H1 (cell line): ENCODE data around the gene FAM53C. TPM values are rescaled to one million over a fixed set of nuclear protein-coding genes. Genes with fewer than 3 reads are reported as not detected.

ENCODE experiments used
- BACH1 ChIP-seq: IDR thresholded peaks from 2 replicates; pipeline ENCODE4 v1.6.1; 2012; ENCODE audit warnings: low read length, improper control_type of control experiment
- CBX8 ChIP-seq: fragments of 300-800, 300-1000 bp; sonication (generic); IDR thresholded peaks from 2 replicates; pipeline ENCODE4 v1.7.1; 2016; ENCODE audit warnings: low read depth, low read length, borderline replicate concordance
- CEBPB ChIP-seq: IDR thresholded peaks from 2 replicates; pipeline ENCODE4 v1.6.1; 2012; ENCODE audit warnings: low read depth, low read length
- CHD1 ChIP-seq: IDR thresholded peaks from 2 replicates; pipeline ENCODE4 v1.6.1; 2012; ENCODE audit warnings: low read depth, low read length, improper control_type of control experiment
- CHD2 ChIP-seq: IDR thresholded peaks from 2 replicates; pipeline ENCODE4 v1.6.1; 2012; ENCODE audit warnings: low read length, improper control_type of control experiment
- CREB1 ChIP-seq: IDR thresholded peaks from 2 replicates; pipeline ENCODE4 v1.6.1; 2012; ENCODE audit warnings: inconsistent platforms
- CTBP2 ChIP-seq: IDR thresholded peaks from 2 replicates; pipeline ENCODE4 v1.7.0; 2011; ENCODE audit warnings: borderline replicate concordance, mild to moderate bottlenecking, moderate library complexity, mixed read lengths, low read length; ENCODE audit not compliant: insufficient read depth, insufficient read length
- EZH2 ChIP-seq: fragments of 200-600 bp; sonication (generic); IDR thresholded peaks from 2 replicates; pipeline ENCODE4 v1.7.1; 2012; ENCODE audit warnings: low read depth, mild to moderate bottlenecking, moderate library complexity, low read length, inconsistent platforms; ENCODE audit not compliant: severe bottlenecking
- GABPA ChIP-seq: IDR thresholded peaks from 2 replicates; pipeline ENCODE4 v1.6.1; 2011; ENCODE audit warnings: mild to moderate bottlenecking, low read length, moderate library complexity, borderline replicate concordance; ENCODE audit not compliant: insufficient read depth
- JUND ChIP-seq: IDR thresholded peaks from 2 replicates; pipeline ENCODE4 v1.6.1; 2011; ENCODE audit warnings: mild to moderate bottlenecking, improper control_type of control experiment, low read length
- MAFK ChIP-seq: IDR thresholded peaks from 2 replicates; pipeline ENCODE4 v1.6.1; 2012; ENCODE audit warnings: low read depth, mild to moderate bottlenecking, improper control_type of control experiment, low read length
- NANOG ChIP-seq: IDR thresholded peaks from 2 replicates; pipeline ENCODE4 v1.6.1; 2011; ENCODE audit warnings: low read length, low read depth, mild to moderate bottlenecking, inconsistent platforms; ENCODE audit not compliant: insufficient read depth, poor library complexity, severe bottlenecking
- NRF1 ChIP-seq: IDR thresholded peaks from 2 replicates; pipeline ENCODE4 v1.6.1; 2011; ENCODE audit warnings: mild to moderate bottlenecking, low read depth, low read length, improper control_type of control experiment
- RXRA ChIP-seq: IDR thresholded peaks from 2 replicates; pipeline ENCODE4 v1.6.1; 2011; ENCODE audit warnings: low read depth, mild to moderate bottlenecking, low read length, moderate library complexity; ENCODE audit not compliant: insufficient read depth
- SIX5 ChIP-seq: IDR thresholded peaks from 2 replicates; pipeline ENCODE4 v1.6.1; 2011; ENCODE audit warnings: mild to moderate bottlenecking, low read depth, low read length
- SP2 ChIP-seq: IDR thresholded peaks from 2 replicates; pipeline ENCODE4 v1.6.1; 2012; ENCODE audit warnings: mild to moderate bottlenecking, low read length, inconsistent platforms
- SRF ChIP-seq: IDR thresholded peaks from 2 replicates; pipeline ENCODE4 v1.6.1; 2011; ENCODE audit warnings: mild to moderate bottlenecking, low read depth, low read length, moderate library complexity
- TAF7 ChIP-seq: optimal IDR thresholded peaks from 2 replicates; pipeline ENCODE3; 2011; ENCODE audit warnings: low read depth, mild to moderate bottlenecking, inconsistent platforms, low read length, moderate library complexity, borderline replicate concordance
- TCF12 ChIP-seq: IDR thresholded peaks from 2 replicates; pipeline ENCODE4 v1.6.1; 2011; ENCODE audit warnings: low read depth, mild to moderate bottlenecking, low read length
- YY1 ChIP-seq: IDR thresholded peaks from 2 replicates; pipeline ENCODE4 v1.6.1; 2011; ENCODE audit warnings: low read depth, mild to moderate bottlenecking, low read length
- polyA plus RNA-seq, 7 experiments: library from polyadenylated mRNA; depleted of rRNA in 3 of 7; stranded (reverse) in 5 of 7; unstranded in 2 of 7; fragments of >200 nt in 5 of 7; fragments of 200-250 nt in 2 of 7; gene quantifications; 1 replicate in 5 of 7; 2 replicates in 1 of 7; 4 replicates in 1 of 7; pipeline versions ENCODE4 v1.2.1 to v1.2.3, GENCODE V29; 2011 to 2013; ENCODE audit warnings: missing spikeins in 2 of 7, mixed read lengths in 2 of 7
- total RNA-seq: library from RNA; stranded (reverse); fragmentation: NEBNext Ultra II Directional; extraction: Animal tissue kit (Norgen Biotek cat#: 25700); gene quantifications from 2 replicates; pipeline ENCODE4 v1.2.1, GENCODE V29; 2021
- TF ChIP-seq, protein P1 (sequence below): IDR thresholded peaks from 2 replicates; pipeline ENCODE4 v1.6.1; 2012; ENCODE audit warnings: inconsistent platforms
- TF ChIP-seq, protein P2 (sequence below): IDR thresholded peaks from 2 replicates; pipeline ENCODE4 v1.6.1; 2011; ENCODE audit warnings: low read length, improper control_type of control experiment

The FAM53C gene
- total and polyA plus RNA-seq, 2 of the 8 experiments (the other 6 are each of a cell fraction or from before 2014, with no cell fraction given): 57.6 to 75.3 TPM

DNA sequence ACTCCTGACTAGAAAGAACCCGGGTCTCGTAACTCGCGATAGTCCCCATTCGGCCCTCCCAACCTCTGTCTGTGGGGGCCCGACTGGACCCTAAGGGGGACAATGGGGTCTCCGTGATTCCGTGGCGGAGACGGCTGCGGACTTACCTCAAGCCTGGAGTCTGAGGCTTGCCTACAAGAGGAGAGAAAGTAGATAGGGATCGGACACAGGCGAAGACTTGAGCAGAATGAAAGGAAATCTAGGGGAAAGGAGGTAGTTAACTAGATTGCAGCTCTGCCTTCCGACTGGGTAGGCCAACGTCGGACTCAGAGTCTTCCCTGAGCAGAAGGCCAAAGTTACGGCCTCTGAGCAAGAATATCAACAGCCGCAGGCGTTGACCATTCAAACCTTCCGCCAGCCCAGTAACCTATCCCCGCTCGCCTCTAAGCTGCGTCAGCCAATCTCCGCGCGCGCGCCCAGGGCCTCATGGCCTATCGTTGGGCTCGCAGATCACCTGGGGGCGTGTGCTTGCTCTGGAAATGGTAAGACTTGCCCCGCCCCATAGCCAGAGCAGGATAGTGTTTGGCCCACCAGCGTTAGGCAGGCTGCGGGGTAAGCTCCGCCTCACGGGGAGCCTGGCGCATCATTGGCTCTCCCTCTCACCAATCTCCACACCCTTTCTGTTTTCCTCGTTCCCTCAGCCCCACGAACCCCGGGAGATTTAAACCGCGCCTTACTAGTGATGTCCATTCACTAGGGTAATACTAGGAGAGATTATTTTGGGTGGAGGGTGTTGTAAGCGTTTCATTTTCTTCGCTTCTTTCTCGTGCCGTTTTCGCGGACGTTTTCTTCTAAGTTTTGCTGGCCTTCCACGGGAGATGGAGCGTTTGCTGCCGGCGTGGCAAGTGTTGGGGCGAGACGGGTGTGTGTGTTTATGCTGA lies 6.4 kb upstream of the FAM53C start, which contains the start of gene CDC25C (continued):
- TF ChIP-seq NANOG (no peak), JUND (no peak), CEBPB (no peak), NRF1 (peak; percentile 25; the same call in 1 of the 2 replicates), CHD2 (peak; percentile 57), SP2 (peak; percentile 41; the same call in 1 of the 2 replicates), SIX5 (no peak), TCF12 (no peak), GABPA (no peak), YY1 (no peak), SRF (no peak), BACH1 (peak; percentile 22; the same call in 1 of the 2 replicates), CREB1 (peak; percentile 59), CHD1 (no peak), RXRA (no peak), EZH2 (no peak), CTBP2 (no peak), MAFK (no peak), TAF7 (peak; percentile 75), CBX8 (no peak)
- TF ChIP-seq, protein P1, sequence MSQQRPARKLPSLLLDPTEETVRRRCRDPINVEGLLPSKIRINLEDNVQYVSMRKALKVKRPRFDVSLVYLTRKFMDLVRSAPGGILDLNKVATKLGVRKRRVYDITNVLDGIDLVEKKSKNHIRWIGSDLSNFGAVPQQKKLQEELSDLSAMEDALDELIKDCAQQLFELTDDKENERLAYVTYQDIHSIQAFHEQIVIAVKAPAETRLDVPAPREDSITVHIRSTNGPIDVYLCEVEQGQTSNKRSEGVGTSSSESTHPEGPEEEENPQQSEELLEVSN: peak; percentile 65; the same call in 1 of the 2 replicates
- TF ChIP-seq, protein P2, sequence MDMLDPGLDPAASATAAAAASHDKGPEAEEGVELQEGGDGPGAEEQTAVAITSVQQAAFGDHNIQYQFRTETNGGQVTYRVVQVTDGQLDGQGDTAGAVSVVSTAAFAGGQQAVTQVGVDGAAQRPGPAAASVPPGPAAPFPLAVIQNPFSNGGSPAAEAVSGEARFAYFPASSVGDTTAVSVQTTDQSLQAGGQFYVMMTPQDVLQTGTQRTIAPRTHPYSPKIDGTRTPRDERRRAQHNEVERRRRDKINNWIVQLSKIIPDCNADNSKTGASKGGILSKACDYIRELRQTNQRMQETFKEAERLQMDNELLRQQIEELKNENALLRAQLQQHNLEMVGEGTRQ: no peak
